Measurements from ENCODE around the gene SLC6A7. TPM values are rescaled to one million over a fixed set of nuclear protein-coding genes. Genes with fewer than 3 reads are reported as not detected.

Gene SLC6A7
- total and polyA plus RNA-seq, 7 donors = 0.46 to 10.8 (median 0.60) TPM; not detected in 4

DNA sequence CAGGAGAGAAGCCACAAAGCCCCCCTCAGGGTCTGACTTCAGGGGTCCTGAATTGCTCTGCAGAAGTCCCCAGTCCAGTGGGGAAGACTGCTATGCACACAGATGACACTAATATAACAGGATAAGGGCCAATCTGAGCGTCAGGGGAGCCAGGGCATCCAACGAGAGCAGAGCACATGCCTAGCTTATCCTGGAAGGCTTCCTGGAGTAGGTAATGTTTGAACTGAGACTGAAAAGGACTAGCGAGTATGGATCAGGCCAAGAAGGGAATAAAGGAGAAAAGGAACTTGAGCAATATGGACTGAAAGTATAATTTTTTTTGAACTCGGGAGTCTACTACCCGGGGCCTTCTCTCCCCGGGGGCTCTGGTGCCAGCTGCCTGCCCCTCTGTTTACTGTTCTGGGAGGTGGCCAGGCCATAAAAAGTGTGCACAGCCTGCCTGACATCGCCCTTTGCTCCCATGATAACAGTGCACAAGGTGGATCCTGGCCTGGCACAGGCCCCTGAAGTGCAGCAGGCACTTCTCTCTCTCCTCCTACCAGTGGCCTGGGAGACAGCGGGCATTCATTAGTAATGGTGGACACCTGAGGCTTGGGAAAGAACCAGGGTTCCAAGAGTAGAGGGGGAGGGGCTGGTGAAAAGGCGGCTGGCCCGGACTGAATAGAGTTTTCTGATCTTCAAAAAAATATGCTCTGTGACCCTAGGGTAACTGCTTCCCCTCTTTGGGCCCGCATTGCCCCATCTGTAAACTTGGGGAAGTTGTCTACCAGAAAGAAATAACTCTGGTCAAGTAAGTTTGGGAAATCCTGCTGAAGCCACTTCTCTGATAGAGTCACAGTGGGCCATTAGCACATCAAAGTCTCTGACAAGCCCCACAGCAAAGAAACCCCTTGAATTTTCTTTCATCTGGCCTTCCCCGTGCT lies 4.6 kb upstream of the SLC6A7 start:
- WGBS, 2 donors = 22 to 66% methylated on average over 12 of the region's 12 CpGs
- Histone ChIP-seq H3K4me1 (peaks cover 0 to 17% (median 9%) of the 10 kb centered on the region in 4 donors), H3K9me3 (no peaks in the 10 kb centered on the region), H3K36me3 (no peaks in the 10 kb centered on the region), H3K27me3 (peaks cover 7 to 21% (median 19%) of the 10 kb centered on the region in 3 donors), H3K4me3 (no peak overlapping the region), H3K27ac (no peak overlapping the region)
- TF ChIP-seq, protein P1, sequence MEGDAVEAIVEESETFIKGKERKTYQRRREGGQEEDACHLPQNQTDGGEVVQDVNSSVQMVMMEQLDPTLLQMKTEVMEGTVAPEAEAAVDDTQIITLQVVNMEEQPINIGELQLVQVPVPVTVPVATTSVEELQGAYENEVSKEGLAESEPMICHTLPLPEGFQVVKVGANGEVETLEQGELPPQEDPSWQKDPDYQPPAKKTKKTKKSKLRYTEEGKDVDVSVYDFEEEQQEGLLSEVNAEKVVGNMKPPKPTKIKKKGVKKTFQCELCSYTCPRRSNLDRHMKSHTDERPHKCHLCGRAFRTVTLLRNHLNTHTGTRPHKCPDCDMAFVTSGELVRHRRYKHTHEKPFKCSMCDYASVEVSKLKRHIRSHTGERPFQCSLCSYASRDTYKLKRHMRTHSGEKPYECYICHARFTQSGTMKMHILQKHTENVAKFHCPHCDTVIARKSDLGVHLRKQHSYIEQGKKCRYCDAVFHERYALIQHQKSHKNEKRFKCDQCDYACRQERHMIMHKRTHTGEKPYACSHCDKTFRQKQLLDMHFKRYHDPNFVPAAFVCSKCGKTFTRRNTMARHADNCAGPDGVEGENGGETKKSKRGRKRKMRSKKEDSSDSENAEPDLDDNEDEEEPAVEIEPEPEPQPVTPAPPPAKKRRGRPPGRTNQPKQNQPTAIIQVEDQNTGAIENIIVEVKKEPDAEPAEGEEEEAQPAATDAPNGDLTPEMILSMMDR (IDR thresholded peaks at IDR 0.05) = no peak
- TF ChIP-seq EP300 (IDR thresholded peaks at IDR 0.05) = no peak
- TF ChIP-seq POLR2A (IDR thresholded peaks at IDR 0.05) = no peak
- no peak for TF ChIP-seq POLR2AphosphoS5 (IDR thresholded peaks at IDR 0.05)
- DNase-seq = no peak
- intact Hi-C loops (cut with DNase I) = no loop called here

DNA sequence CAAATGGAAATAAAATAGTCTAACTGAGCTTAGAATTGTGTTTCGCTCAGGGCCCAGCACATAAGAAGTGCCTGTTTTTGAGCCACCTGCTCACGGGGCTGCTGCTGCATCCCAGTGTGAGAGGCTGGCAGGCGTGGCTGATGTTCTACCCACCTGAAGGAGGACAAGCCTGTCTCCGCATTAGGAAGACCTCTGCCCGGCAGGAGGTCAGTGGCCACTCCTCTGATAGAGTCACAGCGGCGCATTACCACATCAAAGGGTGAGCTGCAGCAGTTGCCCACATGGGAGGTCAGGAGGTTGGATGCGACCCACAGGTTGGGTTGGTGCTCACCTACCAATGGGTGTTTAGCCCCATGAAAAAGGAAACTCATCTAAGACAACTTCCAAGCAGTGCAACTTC lies 3.7 kb upstream of the SLC6A7 start:
- no peak overlapping the region for H3K27ac ChIP-seq
- H3K27me3 ChIP-seq = peaks cover 10 to 30% (median 28%) of the 10 kb centered on the region in 3 donors
- 64 to 86% methylated on average over 8 of the region's 8 CpGs for WGBS, 2 donors
- H3K36me3 ChIP-seq = no peaks in the 10 kb centered on the region
- TF ChIP-seq, protein P1 (IDR thresholded peaks at IDR 0.05) = no peak
- TF ChIP-seq POLR2A (IDR thresholded peaks at IDR 0.05) (no peak), EP300 (IDR thresholded peaks at IDR 0.05) (no peak), POLR2AphosphoS5 (IDR thresholded peaks at IDR 0.05) (no peak)
- no peaks in the 10 kb centered on the region for H3K9me3 ChIP-seq
- no peak for DNase-seq
- H3K4me3 ChIP-seq = no peak overlapping the region
- peaks cover 0 to 10% (median 6%) of the 10 kb centered on the region in 4 donors for H3K4me1 ChIP-seq
- intact Hi-C loops (cut with DNase I) = no loop called here

DNA sequence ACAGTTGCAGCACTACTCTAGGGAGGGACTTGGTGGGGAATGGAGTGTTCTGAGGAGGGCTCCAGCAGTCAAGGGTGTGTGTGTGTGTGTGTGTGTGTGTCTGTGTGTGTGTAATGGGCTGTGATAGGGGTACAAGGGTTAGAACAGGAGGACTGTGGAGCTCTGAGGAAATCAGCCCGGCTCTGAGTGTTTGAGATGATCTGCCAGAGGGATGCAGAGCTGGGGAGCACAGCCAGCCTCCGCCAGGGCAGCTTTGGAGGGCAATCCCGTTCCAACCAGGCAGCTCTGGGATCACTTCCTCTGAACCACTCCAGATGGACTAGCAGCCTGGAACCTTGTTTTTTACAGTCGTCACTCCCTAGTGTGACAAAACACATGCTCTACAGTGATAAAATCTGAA lies 3.0 kb upstream of the SLC6A7 start:
- TF ChIP-seq, protein P1 (IDR thresholded peaks at IDR 0.05) = no peak
- TF ChIP-seq EP300 (IDR thresholded peaks at IDR 0.05) (no peak), POLR2AphosphoS5 (IDR thresholded peaks at IDR 0.05) (no peak), POLR2A (IDR thresholded peaks at IDR 0.05) (no peak)
- Histone ChIP-seq H3K4me3 (no peak overlapping the region), H3K27me3 (peaks cover 10 to 30% (median 29%) of the 10 kb centered on the region in 3 donors), H3K36me3 (no peaks in the 10 kb centered on the region), H3K4me1 (peaks cover 0 to 7% (median 6%) of the 10 kb centered on the region in 4 donors), H3K27ac (no peak overlapping the region), H3K9me3 (no peaks in the 10 kb centered on the region)
- no peak for DNase-seq
- WGBS, 2 donors = 33 to 61% methylated on average over 4 of the region's 4 CpGs
- intact Hi-C loops (cut with DNase I) = no loop called here

DNA sequence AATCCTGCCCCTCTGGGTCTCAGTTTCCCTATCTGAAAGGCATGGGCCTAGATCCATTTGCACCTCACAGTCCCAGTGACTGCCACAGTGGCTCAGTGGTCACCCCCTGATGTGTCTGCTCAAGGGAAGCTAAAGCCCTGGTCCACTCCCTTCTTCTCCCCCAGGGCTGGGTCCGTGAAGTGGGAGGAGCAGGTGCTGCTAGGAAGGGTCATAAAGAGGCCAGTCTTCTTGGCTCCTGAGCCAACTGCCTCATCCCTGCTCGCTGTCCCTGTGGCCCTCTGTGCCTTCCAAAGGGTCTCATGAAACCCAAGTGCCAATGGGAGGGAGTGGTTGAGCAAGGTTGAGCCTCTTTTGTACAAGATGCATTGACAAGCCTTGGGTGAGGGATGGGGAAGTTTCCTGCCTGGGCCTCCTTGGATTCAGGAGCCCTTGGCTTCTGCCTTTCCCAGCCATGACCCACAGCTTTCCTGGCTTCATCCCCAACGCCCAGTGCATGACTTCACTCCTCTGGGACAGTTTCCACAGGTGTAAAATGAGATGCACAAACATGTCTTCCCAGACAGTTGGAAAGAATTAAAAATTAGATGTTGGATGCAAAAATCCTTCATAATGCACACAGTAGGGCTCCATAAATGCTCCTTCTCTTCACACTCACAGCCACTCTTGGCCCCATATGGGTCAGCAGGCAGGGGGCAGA lies 1.6 kb upstream of the SLC6A7 start:
- H3K4me3 ChIP-seq = no peak overlapping the region

More for the DNA sequence above, 1.6 kb upstream of the SLC6A7 start:
- no peaks in the 10 kb centered on the region for H3K36me3 ChIP-seq
- intact Hi-C loops (cut with DNase I) = no loop called here
- no peak overlapping the region for H3K27ac ChIP-seq
- TF ChIP-seq EP300 (IDR thresholded peaks at IDR 0.05) (no peak), POLR2AphosphoS5 (IDR thresholded peaks at IDR 0.05) (no peak), POLR2A (IDR thresholded peaks at IDR 0.05) (no peak)
- TF ChIP-seq, protein P1 (IDR thresholded peaks at IDR 0.05) = no peak
- WGBS, 2 donors = 15 to 46% methylated on average over 3 of the region's 3 CpGs
- no peak for DNase-seq
- H3K27me3 ChIP-seq = peaks cover 10 to 30% (median 29%) of the 10 kb centered on the region in 3 donors
- peaks cover 0 to 7% (median 6%) of the 10 kb centered on the region in 4 donors for H3K4me1 ChIP-seq
- H3K9me3 ChIP-seq = no peaks in the 10 kb centered on the region

All from sigmoid colon (tissue), 7 donors.